Measurements from ENCODE around the gene PTP4A1. TPM values are rescaled to one million over a fixed set of nuclear protein-coding genes. Genes with fewer than 3 reads are reported as not detected.
A peak's percentile ranks its signal among the peaks of the same experiment; 100 is the strongest.

The PTP4A1 gene
- total and polyA plus RNA-seq, 2 of the 13 experiments (the other 11 are each of a cell fraction or from before 2014, with no cell fraction given), result 141 to 376 TPM

- TF ChIP-seq REL (CRISPR knock-in tag; conservative IDR thresholded peaks at IDR 0.05) (no peak), FOXP1 (IDR thresholded peaks at IDR 0.05) (no peak), FOXP1 (CRISPR knock-in tag; IDR thresholded peaks at IDR 0.05) (no peak), TP53 (CRISPR knock-in tag; conservative IDR thresholded peaks at IDR 0.05) (no peak), LCORL (IDR thresholded peaks at IDR 0.05) (no peak), LCORL (CRISPR knock-in tag; IDR thresholded peaks at IDR 0.05) (0 out of 2 replicates have a peak, but pooled peaks have one; percentile 24), REXO4 (CRISPR knock-in tag; IDR thresholded peaks at IDR 0.05; ENCODE audit: borderline replicate concordance) (no peak)
- Histone ChIP-seq H3K4me1 (ENCODE audit: insufficient read depth, low read length) (peaks cover 91% of the 10 kb centered on the region), H3K36me3 (replicated peaks in 1 of 2; ENCODE audit: control insufficient read depth in 1 of 2, insufficient read depth in 2 of 2, low read length in 2 of 2) (no peaks in the 10 kb centered on the region; a peak in 2 of 5 replicates), H3K4me2 (ENCODE audit: low read depth, low read length) (no peak overlapping the region), H3K27ac (ENCODE audit: extremely low read length, insufficient read depth, low read length) (peak overlapping the region; percentile 1), H3K9me3 (ENCODE audit: low read length) (no peaks in the 10 kb centered on the region), H3K27me3 (ENCODE audit: control insufficient read depth in 1 of 2, insufficient read depth in 2 of 2, low read length in 2 of 2) (no peaks in the 10 kb centered on the region), H3K4me3 (replicated peaks in 1 of 3; ENCODE audit: insufficient read depth in 1 of 3, low read depth in 2 of 3, low read length in 3 of 3) (no peak overlapping the region), H4K20me1 (ENCODE audit: insufficient read depth, low read length) (no peaks in the 10 kb centered on the region), H2AFZ (ENCODE audit: low read length) (no peak overlapping the region), H3K79me2 (ENCODE audit: insufficient read depth, low read length) (peaks cover 88% of the 10 kb centered on the region), H3K9ac (ENCODE audit: insufficient read depth, low read depth, low read length) (no peak overlapping the region)
- ChIA-PET POLR2A (interaction anchor here (1.9 kb wide), 1 partner anchor 12 kb away, joined by 6 read pairs; no protein-coding TSS in a partner anchor), CTCF (ENCODE audit: low intra/inter-chr PET ratio, low total read pairs) (no interaction called here)
- intact Hi-C loops (cut with micrococcal nuclease; ENCODE audit: unreplicated experiment), result no loop called here
- in situ Hi-C loops (cut with HindIII; ENCODE audit: extremely low pct_ligation_motif_present, low pct_unique_long_range_greater_than_20kb), result no loop called here
- BruUV-seq (replicated peaks), result no TSS peak
- ATAC-seq (no peak), FAIRE-seq (no peak), DNase-seq (ENCODE audit: low spot score) (no peak)
- 98% methylated on average over 1 of the region's 1 CpG for WGBS (ENCODE audit: low lambda C conversion rate)
These were observed 4.3 kb upstream of the PTP4A1 start for GRCh38 chr6:63567966-63568365.

GRCh38 chr6:63571361-63572043, 778 bp upstream of the PTP4A1 start:
- Histone ChIP-seq H3K9me3 (ENCODE audit: low read length) (no peaks in the 10 kb centered on the region), H4K20me1 (ENCODE audit: insufficient read depth, low read length) (peaks cover 30% of the 10 kb centered on the region), H3K27ac (ENCODE audit: extremely low read length, insufficient read depth, low read length) (peak overlapping the region; percentile 96), H2AFZ (ENCODE audit: low read length) (no peak overlapping the region), H3K36me3 (replicated peaks in 1 of 2; ENCODE audit: control insufficient read depth in 1 of 2, insufficient read depth in 2 of 2, low read length in 2 of 2) (peaks cover 2 to 4% of the 10 kb centered on the region in 2 experiments), H3K4me3 (replicated peaks in 1 of 3; ENCODE audit: insufficient read depth in 1 of 3, low read depth in 2 of 3, low read length in 3 of 3) (peak overlapping the region; percentile 50 to 89 (median 58)), H3K79me2 (ENCODE audit: insufficient read depth, low read length) (peaks cover 95% of the 10 kb centered on the region), H3K9ac (ENCODE audit: insufficient read depth, low read depth, low read length) (peak overlapping the region; percentile 99), H3K4me2 (ENCODE audit: low read depth, low read length) (peak overlapping the region; percentile 96), H3K27me3 (ENCODE audit: control insufficient read depth in 1 of 2, insufficient read depth in 2 of 2, low read length in 2 of 2) (no peaks in the 10 kb centered on the region; a peak in 1 of 5 replicates), H3K4me1 (ENCODE audit: insufficient read depth, low read length) (peaks cover 61% of the 10 kb centered on the region)
- in situ Hi-C loops (cut with HindIII; ENCODE audit: extremely low pct_ligation_motif_present, low pct_unique_long_range_greater_than_20kb), result loop anchor here (5.0 kb wide), 3 partner anchors 54 to 219 kb away; no protein-coding TSS in a partner anchor
- 7% methylated on average over 18 of the region's 20 CpGs for WGBS (ENCODE audit: low lambda C conversion rate)
- peak; percentile 0; the same call in 2 of the 3 replicates for ATAC-seq
- peak; percentile 85 for DNase-seq (ENCODE audit: low spot score)
- FAIRE-seq, result no peak
- intact Hi-C loops (cut with micrococcal nuclease; ENCODE audit: unreplicated experiment), result loop anchor here (1.0 kb wide), 1 partner anchor 113 kb away; no protein-coding TSS in a partner anchor
- BruUV-seq (replicated peaks), result TSS peak; percentile 64
- POLR2A ChIA-PET, result interaction anchor here (1.1 to 2.8 kb wide), 8 partner anchors 10 to 218 kb away, joined by 3 to 12 read pairs (median 4); partner anchors contain the start of gene PHF3
- CTCF ChIA-PET (ENCODE audit: low intra/inter-chr PET ratio, low total read pairs), result no interaction called here
- no peak for TF ChIP-seq ZNF230 (CRISPR knock-in tag; IDR thresholded peaks at IDR 0.05)
- TF ChIP-seq PRDM15 (CRISPR knock-in tag; IDR thresholded peaks at IDR 0.05), result no peak
- TF ChIP-seq ZNF34 (CRISPR knock-in tag; IDR thresholded peaks at IDR 0.05; ENCODE audit: borderline replicate concordance), result no peak
- peak in 1 of 2 experiments; percentile 34; a peak in 1 of 4 replicates for TF ChIP-seq MAFK (conservative IDR thresholded peaks at IDR 0.05 in 1 of 2, IDR thresholded peaks at IDR 0.05 in 1 of 2; ENCODE audit: low read length in 2 of 2)
- peak; percentile 12; the same call in 1 of the 2 replicates for TF ChIP-seq RARA (CRISPR knock-in tag; IDR thresholded peaks at IDR 0.05)
- TF ChIP-seq KLF6 (CRISPR knock-in tag; IDR thresholded peaks at IDR 0.05), result no peak
- 0 out of 2 replicates have a peak, but pooled peaks have one; percentile 1 for TF ChIP-seq KLF11 (CRISPR knock-in tag; IDR thresholded peaks at IDR 0.05)
